ENCODE measurements around the gene MXD4. TPM values are rescaled to one million over a fixed set of nuclear protein-coding genes. Genes with fewer than 3 reads are reported as not detected.

MXD4 gene
- total RNA-seq, 3 donors from 2014 or later: 34.7 to 55.8 (median 37.9) TPM

DNA sequence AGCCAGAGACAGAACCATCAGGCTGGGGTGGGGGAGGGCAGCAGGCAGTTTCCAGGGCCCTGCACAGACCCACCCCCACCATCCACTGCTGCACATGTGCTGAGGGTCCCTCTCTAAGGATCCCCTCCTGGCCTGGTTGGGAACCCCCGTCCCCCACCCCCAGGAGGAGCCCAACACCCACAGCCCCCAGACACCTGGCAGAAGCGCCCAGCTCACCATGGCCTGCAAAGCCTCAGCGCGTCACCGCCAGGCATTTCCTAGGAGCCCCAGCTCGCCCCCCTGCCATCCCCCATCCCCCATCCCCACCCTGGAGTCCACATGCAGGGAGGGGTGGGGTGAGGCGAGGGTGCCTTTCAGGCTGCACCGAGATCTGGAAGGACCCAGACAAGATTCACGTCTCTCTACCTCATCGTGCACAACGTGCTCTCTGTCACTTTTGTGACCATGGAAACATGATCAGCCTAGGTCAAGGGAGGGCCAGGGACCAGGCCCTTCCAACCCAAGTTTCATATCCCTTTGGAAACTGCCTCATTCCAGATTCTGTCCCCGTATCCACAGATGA lies 9.3 kb downstream of the MXD4 start:
- no peak for TF ChIP-seq POLR2A (IDR thresholded peaks at IDR 0.05)
- TF ChIP-seq, protein P1, sequence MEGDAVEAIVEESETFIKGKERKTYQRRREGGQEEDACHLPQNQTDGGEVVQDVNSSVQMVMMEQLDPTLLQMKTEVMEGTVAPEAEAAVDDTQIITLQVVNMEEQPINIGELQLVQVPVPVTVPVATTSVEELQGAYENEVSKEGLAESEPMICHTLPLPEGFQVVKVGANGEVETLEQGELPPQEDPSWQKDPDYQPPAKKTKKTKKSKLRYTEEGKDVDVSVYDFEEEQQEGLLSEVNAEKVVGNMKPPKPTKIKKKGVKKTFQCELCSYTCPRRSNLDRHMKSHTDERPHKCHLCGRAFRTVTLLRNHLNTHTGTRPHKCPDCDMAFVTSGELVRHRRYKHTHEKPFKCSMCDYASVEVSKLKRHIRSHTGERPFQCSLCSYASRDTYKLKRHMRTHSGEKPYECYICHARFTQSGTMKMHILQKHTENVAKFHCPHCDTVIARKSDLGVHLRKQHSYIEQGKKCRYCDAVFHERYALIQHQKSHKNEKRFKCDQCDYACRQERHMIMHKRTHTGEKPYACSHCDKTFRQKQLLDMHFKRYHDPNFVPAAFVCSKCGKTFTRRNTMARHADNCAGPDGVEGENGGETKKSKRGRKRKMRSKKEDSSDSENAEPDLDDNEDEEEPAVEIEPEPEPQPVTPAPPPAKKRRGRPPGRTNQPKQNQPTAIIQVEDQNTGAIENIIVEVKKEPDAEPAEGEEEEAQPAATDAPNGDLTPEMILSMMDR (IDR thresholded peaks at IDR 0.05): no peak
- TF ChIP-seq POLR2AphosphoS5 (IDR thresholded peaks at IDR 0.05): no peak
- intact Hi-C loops (cut with DNase I; ENCODE audit: low total_unique reads): loop anchor here (10.0 kb wide), 1 partner anchor 162 kb away; the partner anchor contains the start of genes CFAP99 and ZFYVE28
- Histone ChIP-seq H3K9me3 (no peaks in the 10 kb centered on the region), H3K36me3 (no peaks in the 10 kb centered on the region), H3K27me3 (no peaks in the 10 kb centered on the region), H3K27ac (no peak overlapping the region), H3K4me3 (no peak overlapping the region), H3K4me1 (peaks cover 20 to 25% of the 10 kb centered on the region in 2 donors)
- no peak for DNase-seq (ENCODE audit: low spot score in 2 of 2)

DNA sequence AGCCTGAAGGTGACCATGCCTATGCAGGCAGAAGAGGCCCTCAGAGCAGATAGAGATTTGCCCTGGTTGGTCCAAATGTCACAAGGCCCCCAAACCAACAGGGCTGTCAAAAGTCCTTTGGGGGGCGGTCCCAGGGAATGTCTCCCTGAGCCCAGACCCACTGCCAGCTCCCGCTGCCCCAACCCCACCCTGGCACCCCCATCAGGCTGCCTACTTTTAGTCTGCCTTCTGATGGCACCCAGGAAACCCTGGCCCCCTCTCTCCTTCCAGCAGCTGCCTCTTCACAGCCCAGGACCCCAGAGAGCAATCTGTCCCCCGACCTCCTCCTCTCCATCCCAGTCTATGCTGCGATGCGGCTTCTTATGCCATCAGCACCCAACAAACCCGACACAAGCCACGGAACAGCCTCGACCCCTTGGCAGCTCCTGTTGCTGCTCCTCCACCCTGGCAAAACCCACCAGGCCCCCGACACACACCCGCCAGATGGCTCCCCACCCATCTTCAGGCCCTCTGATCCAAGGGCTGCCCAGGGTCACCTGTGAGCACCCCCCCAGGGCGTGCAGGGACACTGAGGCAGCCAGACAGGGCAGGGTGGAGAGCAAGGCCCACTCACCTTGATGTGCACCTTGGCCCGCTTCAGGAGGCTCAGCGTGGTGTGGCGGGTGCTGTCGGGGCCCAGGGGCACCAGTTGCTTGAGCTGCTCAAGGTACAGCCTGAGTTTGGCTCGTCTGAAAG lies 9.9 kb downstream of the MXD4 start:
- Histone ChIP-seq H3K4me3 (no peak overlapping the region), H3K36me3 (no peaks in the 10 kb centered on the region), H3K4me1 (peaks cover 14 to 21% of the 10 kb centered on the region in 2 donors), H3K27me3 (no peaks in the 10 kb centered on the region), H3K9me3 (no peaks in the 10 kb centered on the region), H3K27ac (peak overlapping the region in 1 of 2 donors; percentile 19)
- no peak for DNase-seq (ENCODE audit: low spot score in 2 of 2)
- intact Hi-C loops (cut with DNase I; ENCODE audit: low total_unique reads): loop anchor here (10.0 kb wide), 1 partner anchor 163 kb away; the partner anchor contains the start of genes CFAP99 and ZFYVE28
- TF ChIP-seq POLR2AphosphoS5 (IDR thresholded peaks at IDR 0.05) (no peak), POLR2A (IDR thresholded peaks at IDR 0.05) (no peak)
- TF ChIP-seq, protein P1 (IDR thresholded peaks at IDR 0.05): no peak

DNA sequence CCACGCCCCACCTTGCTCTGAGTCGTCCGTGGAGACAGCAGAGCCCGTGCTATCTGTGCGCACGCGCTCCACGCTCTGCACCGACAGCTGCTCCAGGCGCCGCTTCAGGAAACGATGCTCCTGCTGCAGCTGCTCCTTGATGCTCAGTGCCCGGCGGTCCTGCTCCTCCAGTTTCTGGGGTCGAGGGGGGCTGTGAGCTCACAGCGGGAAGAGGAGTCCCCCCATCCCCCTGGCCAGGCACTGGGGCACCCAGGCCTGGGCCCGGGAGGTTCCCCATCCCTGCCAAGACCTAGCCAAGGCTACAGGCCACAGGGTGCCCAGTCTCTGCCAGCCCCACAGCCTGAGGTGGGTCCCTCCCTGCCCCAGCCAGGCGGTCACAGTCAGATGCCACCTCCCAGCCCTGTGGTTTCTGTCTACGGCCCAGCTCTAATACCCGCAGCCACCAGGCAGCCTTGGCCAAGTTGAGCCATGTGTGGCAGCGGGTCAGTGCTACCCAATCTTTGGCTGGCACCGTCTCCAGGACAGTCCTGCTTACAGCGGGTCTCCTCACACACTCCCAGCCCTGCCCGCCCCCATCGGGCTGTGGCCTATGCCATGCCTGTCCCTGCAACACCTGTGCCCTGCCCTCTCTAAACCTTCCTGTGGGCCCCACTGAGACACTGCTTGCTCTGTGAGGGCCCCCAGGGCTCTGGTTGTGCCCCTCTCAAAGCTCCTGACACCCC lies 10.7 kb downstream of the MXD4 start:
- H3K27me3 ChIP-seq: no peaks in the 10 kb centered on the region
- H3K4me1 ChIP-seq: peaks cover 7 to 13% of the 10 kb centered on the region in 2 donors
- no peaks in the 10 kb centered on the region for H3K9me3 ChIP-seq
- no peaks in the 10 kb centered on the region for H3K36me3 ChIP-seq
- no peak for TF ChIP-seq POLR2AphosphoS5 (IDR thresholded peaks at IDR 0.05)
- TF ChIP-seq POLR2A (IDR thresholded peaks at IDR 0.05): no peak
- TF ChIP-seq, protein P1 (IDR thresholded peaks at IDR 0.05): no peak
- intact Hi-C loops (cut with DNase I; ENCODE audit: low total_unique reads): loop anchor here (10.0 kb wide), 1 partner anchor 164 kb away; the partner anchor contains the start of genes CFAP99 and ZFYVE28
- peak in 1 of 2 donors; percentile 12 for DNase-seq (ENCODE audit: low spot score in 2 of 2)
- no peak overlapping the region for H3K4me3 ChIP-seq
- peak overlapping the region in 1 of 2 donors; percentile 19 for H3K27ac ChIP-seq

DNA sequence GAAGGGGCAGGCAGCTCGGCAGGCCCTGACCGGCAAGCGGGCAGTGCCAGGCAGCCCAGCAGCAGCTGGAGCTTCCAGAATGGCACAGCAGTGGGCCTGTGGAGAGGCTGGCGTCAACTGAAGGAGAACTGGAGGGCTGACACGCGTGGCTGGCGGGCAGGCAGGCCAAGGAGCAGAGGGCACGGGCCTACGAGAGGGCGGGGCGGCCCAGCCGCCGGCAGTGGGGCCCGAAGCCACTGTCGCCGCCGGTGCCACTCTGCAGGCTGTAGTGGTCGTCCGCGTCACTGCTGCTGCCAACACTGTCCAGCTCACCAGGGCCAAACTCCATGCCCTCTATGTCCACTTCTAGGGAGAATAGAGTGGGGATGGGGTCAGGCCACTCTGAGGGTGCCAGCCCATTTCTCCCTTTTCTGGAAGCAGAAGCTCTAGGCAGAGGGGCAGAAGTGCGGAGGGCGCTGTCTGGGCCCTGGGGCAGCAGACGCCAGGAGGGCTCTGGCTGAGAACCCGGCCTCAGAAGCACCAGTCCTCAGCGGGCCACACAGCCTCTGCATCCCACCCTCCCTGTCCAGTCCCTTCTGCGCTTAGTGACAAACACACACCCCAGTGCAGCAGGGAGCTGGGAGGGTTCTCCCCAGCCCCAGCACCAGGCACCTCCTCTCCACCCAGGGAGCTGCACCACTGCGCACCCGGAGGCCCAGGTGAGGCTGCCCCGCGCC lies 11.4 kb downstream of the MXD4 start:
- Histone ChIP-seq H3K4me3 (no peak overlapping the region), H3K27ac (peak overlapping the region in 1 of 2 donors; percentile 14), H3K4me1 (peaks cover 0 to 6% of the 10 kb centered on the region in 2 donors), H3K36me3 (no peaks in the 10 kb centered on the region), H3K27me3 (no peaks in the 10 kb centered on the region), H3K9me3 (no peaks in the 10 kb centered on the region)
- peak in 1 of 2 donors; percentile 16 for DNase-seq (ENCODE audit: low spot score in 2 of 2)
- TF ChIP-seq, protein P1 (IDR thresholded peaks at IDR 0.05): no peak
- TF ChIP-seq POLR2AphosphoS5 (IDR thresholded peaks at IDR 0.05) (no peak), POLR2A (IDR thresholded peaks at IDR 0.05) (no peak)
- intact Hi-C loops (cut with DNase I; ENCODE audit: low total_unique reads): loop anchor here (10.0 kb wide), 1 partner anchor 164 kb away; the partner anchor contains the start of genes CFAP99 and ZFYVE28
